Loucy (cell line): ENCODE measurements around the gene PODXL.
A peak's percentile ranks its signal among the peaks of the same experiment; 100 is the strongest.

ENCODE experiments used
- H2AFZ ChIP-seq: fragments of 200-600 bp; sonication (generic); 2 replicates; pipeline ENCODE4 v1.6.0; 2016; ENCODE audit warnings: antibody characterized with exemption, mild to moderate bottlenecking, low read length, moderate library complexity
- H3F3A ChIP-seq: fragments of 200-600 bp; 2 replicates; pipeline ENCODE4 v1.6.0; 2016; ENCODE audit warnings: antibody characterized with exemption, low read depth, mild to moderate bottlenecking
- H3K27me3 ChIP-seq: fragments of 200-600 bp; sonication (generic); 2 replicates; pipeline ENCODE4 v1.6.1; 2014; ENCODE audit warnings: low read length, mild to moderate bottlenecking; ENCODE audit not compliant: insufficient read depth, poor library complexity, severe bottlenecking
- H3K36me3 ChIP-seq: fragments of 200-600 bp; sonication (generic); 2 replicates; pipeline ENCODE4 v1.6.1; 2016; ENCODE audit warnings: low read length; ENCODE audit not compliant: insufficient read depth
- H3K4me1 ChIP-seq: fragments of 200-600 bp; sonication (generic); 2 replicates; pipeline ENCODE4 v1.5.1; 2014; ENCODE audit warnings: low read length, mild to moderate bottlenecking; ENCODE audit not compliant: insufficient read depth, poor library complexity, severe bottlenecking
- H3K4me2 ChIP-seq: fragments of 200-600 bp; sonication (generic); 2 replicates; pipeline ENCODE4 v1.6.0; 2014; ENCODE audit warnings: antibody characterized with exemption, low read length, low read depth, mild to moderate bottlenecking; ENCODE audit not compliant: poor library complexity, severe bottlenecking
- H3K4me3 ChIP-seq: fragments of 200-600 bp; sonication (generic); 2 replicates; pipeline ENCODE4 v1.5.1; 2014; ENCODE audit warnings: low read length, mild to moderate bottlenecking, mixed read lengths; ENCODE audit not compliant: poor library complexity, severe bottlenecking
- H3K79me2 ChIP-seq: fragments of 200-600 bp; sonication (generic); 2 replicates; pipeline ENCODE4 v1.6.1; 2014; ENCODE audit warnings: low read length; ENCODE audit not compliant: insufficient read depth
- H3K9ac ChIP-seq: fragments of 200-600 bp; sonication (generic); 2 replicates; pipeline ENCODE4 v1.6.0; 2014; ENCODE audit warnings: mild to moderate bottlenecking, low read depth, low read length, moderate library complexity; ENCODE audit not compliant: poor library complexity, severe bottlenecking
- H3K9me2 ChIP-seq: fragments of 200-600 bp; sonication (generic); replicated peaks from 2 replicates; pipeline ENCODE4 v1.6.1; 2016; ENCODE audit warnings: low read depth, low read length, mixed read lengths
- H3K9me3 ChIP-seq: fragments of 200-600 bp; sonication (generic); 2 replicates; pipeline ENCODE4 v1.6.1; 2014; ENCODE audit warnings: mild to moderate bottlenecking, antibody characterized with exemption, low read length, low read depth; ENCODE audit not compliant: insufficient read depth
- H4K20me1 ChIP-seq: fragments of 200-600 bp; sonication (generic); 2 replicates; pipeline ENCODE4 v1.6.0; 2014; ENCODE audit warnings: antibody characterized with exemption, low read length, mild to moderate bottlenecking; ENCODE audit not compliant: insufficient read depth, poor library complexity, severe bottlenecking
- EZH2phosphoT487 ChIP-seq: fragments of 200-600 bp; IDR thresholded peaks from 2 replicates; pipeline ENCODE4 v1.6.1; 2018; ENCODE audit warnings: antibody characterized with exemption, mild to moderate bottlenecking, moderate library complexity, borderline replicate concordance
- TF ChIP-seq, protein P1 (sequence below): fragments of 200-600 bp; sonication (generic); conservative IDR thresholded peaks from 2 replicates; pipeline ENCODE4 v1.5.1; 2014; ENCODE audit warnings: mild to moderate bottlenecking, antibody characterized with exemption, low read length

Gene PODXL

GRCh38 chr7:131556053-131556908 is at the start of gene PODXL:
Gene PODXL (minus strand): TSS chr7:131556628. CDS start chr7:131556359, 269 bp downstream.
- Histone ChIP-seq H3K4me2 (peak within 1 kb of the TSS; percentile 86), H3F3A (no peaks in the 10 kb centered on the region), H3K9ac (peak within 1 kb of the TSS; percentile 73), H3K4me3 (peak within 1 kb of the TSS; percentile 80), H3K79me2 (no peaks in the 10 kb centered on the region), H3K9me3 (no peaks in the 10 kb centered on the region), H3K36me3 (no peaks in the 10 kb centered on the region), H2AFZ (peak within 1 kb of the TSS; percentile 98), H4K20me1 (no peaks in the 10 kb centered on the region), H3K4me1 (peaks cover 12% of the 10 kb centered on the region), H3K27me3 (no peaks in the 10 kb centered on the region), H3K9me2 (no peaks in the 10 kb centered on the region)
- TF ChIP-seq EZH2phosphoT487: no peak
- TF ChIP-seq, protein P1, sequence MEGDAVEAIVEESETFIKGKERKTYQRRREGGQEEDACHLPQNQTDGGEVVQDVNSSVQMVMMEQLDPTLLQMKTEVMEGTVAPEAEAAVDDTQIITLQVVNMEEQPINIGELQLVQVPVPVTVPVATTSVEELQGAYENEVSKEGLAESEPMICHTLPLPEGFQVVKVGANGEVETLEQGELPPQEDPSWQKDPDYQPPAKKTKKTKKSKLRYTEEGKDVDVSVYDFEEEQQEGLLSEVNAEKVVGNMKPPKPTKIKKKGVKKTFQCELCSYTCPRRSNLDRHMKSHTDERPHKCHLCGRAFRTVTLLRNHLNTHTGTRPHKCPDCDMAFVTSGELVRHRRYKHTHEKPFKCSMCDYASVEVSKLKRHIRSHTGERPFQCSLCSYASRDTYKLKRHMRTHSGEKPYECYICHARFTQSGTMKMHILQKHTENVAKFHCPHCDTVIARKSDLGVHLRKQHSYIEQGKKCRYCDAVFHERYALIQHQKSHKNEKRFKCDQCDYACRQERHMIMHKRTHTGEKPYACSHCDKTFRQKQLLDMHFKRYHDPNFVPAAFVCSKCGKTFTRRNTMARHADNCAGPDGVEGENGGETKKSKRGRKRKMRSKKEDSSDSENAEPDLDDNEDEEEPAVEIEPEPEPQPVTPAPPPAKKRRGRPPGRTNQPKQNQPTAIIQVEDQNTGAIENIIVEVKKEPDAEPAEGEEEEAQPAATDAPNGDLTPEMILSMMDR: no peak

DNA sequence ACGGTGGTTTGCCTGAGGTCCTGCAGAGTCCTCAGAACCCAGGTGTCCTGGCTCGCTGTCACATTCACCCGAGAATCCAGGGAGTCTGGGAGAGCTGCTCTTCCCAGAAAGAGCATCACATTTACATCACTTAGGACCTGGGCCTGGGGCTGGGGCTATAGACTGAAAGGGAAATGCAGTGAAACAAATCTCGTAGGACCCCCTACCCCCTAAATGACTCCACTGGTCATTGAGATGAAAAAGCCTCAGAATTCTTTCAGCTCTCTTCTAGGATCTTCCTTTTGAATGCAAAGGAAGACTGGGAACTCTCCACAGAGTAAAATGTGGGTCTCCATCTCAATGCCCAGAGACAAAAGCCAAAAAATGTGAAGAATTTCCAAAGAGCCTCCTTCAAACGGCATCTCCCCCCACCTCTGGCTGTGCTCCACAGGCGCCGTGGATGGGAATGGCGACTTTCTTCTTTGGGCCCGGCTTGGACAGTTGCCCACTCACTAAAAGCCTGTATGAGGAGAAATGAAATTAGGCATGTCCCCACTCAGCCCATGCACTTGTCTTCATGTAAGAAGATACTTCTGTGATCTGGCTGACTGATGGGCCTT is 49.0 kb upstream of the PODXL start:
- Histone ChIP-seq H3K4me2 (no peak overlapping the region), H2AFZ (no peak overlapping the region), H3K9ac (no peak overlapping the region), H3K36me3 (no peaks in the 10 kb centered on the region), H4K20me1 (no peaks in the 10 kb centered on the region), H3K9me2 (no peaks in the 10 kb centered on the region), H3K9me3 (no peaks in the 10 kb centered on the region), H3K27me3 (no peaks in the 10 kb centered on the region), H3K4me3 (no peak overlapping the region), H3K4me1 (no peaks in the 10 kb centered on the region), H3K79me2 (no peaks in the 10 kb centered on the region), H3F3A (no peaks in the 10 kb centered on the region)
- TF ChIP-seq, protein P1: no peak
- no peak for TF ChIP-seq EZH2phosphoT487

DNA sequence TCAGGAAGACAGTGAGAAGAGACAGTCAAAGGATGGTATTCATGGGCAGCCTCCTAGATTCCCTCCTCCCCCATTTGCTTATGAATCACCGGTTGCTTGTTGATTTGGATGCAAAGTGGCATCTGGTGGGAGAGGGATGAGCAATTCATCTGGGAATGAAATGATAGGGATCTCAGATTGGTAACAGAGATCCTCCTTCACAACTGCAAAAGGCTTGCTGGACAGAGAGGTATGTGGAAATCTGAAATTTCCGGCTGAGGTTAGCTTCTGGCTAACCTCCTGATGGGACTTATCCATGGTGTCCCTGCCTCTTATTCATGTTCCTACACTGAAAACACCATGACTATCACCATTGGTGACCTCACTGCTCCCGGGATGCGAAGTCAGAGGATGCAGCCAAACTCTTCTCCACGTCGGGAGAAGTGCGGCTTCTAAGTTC is 48.4 kb upstream of the PODXL start:
- no peak overlapping the region for H3K9ac ChIP-seq
- H2AFZ ChIP-seq: no peak overlapping the region
- H3K4me2 ChIP-seq: no peak overlapping the region

More for the DNA sequence above, 48.4 kb upstream of the PODXL start:
- no peak for TF ChIP-seq EZH2phosphoT487
- TF ChIP-seq, protein P1: no peak
- no peaks in the 10 kb centered on the region for H3K4me1 ChIP-seq
- no peaks in the 10 kb centered on the region for H3K9me2 ChIP-seq
- no peaks in the 10 kb centered on the region for H3K79me2 ChIP-seq
- H3K9me3 ChIP-seq: no peaks in the 10 kb centered on the region
- H4K20me1 ChIP-seq: no peaks in the 10 kb centered on the region
- H3F3A ChIP-seq: no peaks in the 10 kb centered on the region
- H3K36me3 ChIP-seq: no peaks in the 10 kb centered on the region
- H3K4me3 ChIP-seq: no peak overlapping the region
- H3K27me3 ChIP-seq: no peaks in the 10 kb centered on the region
